Cerebellar cortex (tissue), 1 donor: Measurements from ENCODE around the gene CEBPZ.

Source experiments
- DNase-seq: peaks from one replicate; pipeline ENCODE4 v3.0.0-alpha.2; 2015; ENCODE audit warnings: low spot score

Gene CEBPZ

DNA sequence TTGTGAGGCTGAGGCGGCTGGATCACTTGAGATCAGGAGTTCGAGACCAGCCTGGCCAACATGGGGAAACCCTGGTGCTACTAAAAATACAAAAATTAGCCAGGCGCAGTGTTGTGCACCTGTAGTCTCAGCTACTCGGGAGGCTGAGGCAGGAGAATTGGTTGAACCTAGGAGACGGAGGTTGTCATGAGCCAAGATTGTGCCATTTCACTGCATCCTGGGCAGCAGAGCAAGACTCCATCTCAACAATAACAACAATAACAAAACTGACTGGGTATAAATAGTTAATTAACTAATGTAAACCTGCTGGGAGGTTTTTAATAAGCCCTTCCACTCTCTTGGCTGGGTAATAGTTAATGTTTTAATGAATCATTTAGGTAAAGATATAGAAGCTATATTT is 50.8 kb downstream of the CEBPZ start:
- no peak for DNase-seq

DNA sequence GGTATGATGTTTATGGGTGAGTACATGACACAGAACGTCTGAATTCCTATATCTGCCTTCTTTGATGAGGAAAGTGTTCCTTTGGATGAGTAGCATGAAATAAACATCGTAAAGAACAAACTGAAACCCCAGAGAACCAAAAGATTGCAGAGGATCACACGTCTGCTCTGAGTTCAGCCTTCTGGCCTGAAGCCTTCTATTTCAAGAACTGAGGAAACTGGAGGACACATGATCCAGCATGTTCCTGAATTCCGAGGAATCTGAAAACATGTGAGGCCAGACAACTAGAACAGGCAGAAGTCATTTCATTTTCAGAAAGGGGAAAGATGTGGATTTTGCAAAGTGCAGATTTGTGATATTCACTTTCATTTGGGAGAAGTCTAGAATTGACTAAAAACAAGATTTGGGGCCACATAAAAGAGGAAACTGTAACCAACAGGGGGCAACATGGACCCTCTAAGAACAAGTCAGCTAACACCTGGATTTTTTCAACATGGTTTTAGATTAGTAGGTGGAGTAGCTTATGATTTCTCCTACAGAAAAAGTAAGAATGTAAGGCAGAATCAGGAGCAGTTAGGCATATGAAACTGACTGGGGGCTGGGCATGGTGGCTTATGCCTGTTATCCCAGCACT is 51.3 kb downstream of the CEBPZ start:
- DNase-seq = no peak

DNA sequence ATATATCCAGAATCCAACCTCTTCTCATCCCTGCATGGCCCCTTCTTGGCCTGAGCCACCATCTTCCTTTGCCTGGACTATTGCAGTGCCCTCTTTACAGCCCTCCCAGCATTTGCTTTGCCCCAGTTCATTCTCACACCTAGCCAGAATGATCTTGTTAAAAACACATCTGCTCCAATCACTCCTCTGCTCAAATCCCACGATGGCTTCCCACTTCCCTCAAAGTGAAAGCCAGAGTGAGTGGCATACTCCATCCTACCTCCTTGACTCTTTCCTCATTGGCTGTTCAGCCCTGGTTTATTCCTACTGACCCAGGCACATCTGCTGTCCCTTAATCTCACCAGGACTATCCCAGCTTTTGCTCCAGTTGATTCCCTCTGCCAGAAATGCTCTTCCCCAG is 57.7 kb downstream of the CEBPZ start:
- no peak for DNase-seq

DNA sequence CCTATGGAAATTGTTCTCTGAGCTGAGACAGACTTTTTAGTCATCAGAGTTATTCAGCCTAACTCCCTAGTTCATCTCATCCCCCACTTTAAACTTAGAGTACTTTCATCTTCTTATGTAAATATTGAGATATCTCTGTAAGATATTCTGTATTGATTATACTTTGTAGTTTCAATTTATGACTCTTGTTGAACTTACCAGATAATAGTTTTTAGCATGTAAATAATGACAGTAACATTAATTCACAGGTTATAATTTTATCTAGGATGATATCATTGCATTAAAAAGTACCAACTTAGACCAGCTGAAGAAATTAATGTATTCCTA is 59.8 kb downstream of the CEBPZ start:
- DNase-seq = no peak

DNA sequence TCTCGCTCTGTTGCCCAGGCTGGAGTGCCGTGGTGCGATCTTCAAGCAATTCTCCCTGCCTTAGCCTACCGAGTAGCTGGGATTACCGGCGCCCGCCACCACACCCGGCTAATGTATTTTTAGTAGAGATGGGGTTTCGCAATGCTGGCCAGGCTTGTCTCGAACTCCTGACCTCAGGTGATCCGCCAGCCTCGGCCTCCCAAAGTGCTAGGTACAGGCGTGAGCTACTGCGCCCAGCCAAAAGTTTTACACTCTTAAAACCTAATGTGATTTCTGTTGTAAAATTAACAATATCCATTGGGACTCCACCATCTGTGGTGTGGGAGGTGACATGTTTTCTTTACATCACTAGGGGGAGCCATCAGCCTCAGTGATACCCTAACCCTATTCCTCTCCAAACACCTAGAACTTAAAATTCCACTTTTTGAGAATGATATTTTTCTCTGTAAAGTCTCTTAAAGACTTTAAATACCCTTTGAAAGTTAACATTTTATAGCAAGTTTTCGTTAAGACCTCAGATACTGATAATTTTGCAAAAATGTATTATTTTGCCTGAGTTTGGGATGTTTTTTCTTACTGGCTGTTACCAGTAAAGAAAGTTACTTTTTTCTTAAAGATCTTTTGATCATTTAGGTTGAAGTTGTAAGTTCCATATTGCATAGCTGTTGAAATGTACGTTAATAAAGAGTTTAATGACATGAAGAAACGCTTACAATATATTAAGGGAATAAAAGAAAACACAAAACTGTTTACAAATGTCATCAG is 63.0 kb downstream of the CEBPZ start:
- peak; percentile 33 for DNase-seq

DNA sequence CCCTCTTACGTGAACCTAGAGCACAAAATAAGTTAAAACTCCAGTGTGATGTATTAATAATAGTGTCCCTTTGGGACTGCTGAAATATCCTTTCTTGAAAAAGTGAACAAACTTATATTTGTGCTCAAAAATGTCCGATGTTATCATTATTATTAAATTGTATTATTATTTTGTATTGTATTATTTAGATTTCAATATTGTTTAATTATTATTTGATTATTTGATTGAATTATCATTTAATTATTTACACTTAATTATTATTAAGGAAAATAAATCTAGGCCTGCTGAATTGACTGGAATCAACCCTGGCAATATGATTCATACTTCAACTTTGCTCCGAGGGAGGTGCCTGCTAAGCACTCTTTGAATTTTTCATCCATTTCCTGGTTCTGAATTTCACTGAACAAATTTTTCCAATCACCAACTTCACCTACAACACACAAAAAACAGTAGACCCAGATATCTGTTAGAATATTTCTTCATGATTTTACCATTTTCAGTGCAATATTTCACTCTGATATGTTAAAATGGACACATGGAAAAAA is 63.7 kb downstream of the CEBPZ start:
- no peak for DNase-seq

DNA sequence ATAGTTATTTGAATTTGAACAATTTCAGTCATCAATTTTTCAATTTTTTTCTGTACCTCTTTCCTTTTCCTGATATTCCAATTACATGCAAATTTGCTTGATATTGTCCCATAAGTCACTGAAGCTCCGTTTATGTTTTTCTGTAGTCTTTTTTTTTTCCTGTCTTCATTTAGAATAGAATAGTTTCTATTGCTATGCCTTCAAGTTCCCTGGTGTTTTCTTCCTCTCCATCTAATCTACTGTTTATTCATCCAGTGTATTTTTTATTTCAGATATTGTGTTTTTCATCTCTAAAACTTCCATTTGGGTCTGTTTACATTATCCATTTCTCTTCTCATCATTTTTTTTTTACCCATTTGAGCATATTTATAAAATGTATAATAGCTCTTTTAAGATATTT is 66.6 kb downstream of the CEBPZ start:
- DNase-seq = no peak

DNA sequence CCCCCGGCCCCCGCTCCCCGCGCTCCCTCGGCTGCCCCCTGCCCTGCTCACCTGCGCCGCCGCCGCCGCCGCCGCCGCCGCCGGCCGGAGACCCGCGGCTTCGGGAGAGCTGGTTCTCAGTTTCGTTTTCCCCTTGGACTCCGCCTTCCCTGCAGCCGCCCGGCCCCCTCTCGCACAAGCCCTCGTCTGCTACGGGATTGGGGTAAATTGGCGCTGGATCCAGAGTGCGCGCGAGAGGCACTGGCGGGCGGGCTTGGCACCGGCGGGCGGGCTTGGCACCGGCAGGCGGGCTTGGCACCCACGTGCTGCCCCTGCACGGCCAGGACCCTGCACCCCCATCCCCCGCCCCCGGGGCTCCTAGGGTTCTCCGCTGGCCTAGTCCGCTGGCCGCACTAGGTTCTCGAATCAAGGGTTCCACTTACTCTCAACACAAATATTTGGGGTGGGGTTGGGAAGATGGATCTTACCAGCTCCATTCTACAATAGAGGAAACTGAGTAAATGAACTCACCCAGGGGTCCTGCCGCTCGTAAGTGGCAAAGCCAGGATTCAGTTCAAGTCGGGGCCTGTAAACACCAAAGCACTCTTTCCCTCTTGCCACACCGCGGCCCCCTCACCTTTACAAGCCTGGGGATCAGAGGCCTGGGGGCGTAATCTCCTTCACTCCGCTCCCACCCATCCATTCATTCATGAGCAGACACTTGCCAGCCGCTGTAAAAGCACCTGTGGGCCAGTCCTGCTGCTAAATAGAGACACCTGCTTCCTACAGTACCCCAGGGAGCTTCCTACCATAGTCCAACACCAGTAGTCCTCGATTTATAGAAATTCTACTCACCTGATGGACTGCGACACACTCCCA is 74.3 kb downstream of the CEBPZ start, which contains the start of gene EIF2AK2:
Gene EIF2AK2 (minus strand): TSS at position 124 of the 858 bp plus-strand sequence. CDS start 9,174 bp downstream, outside the sequence.
- DNase-seq = peak; percentile 65

DNA sequence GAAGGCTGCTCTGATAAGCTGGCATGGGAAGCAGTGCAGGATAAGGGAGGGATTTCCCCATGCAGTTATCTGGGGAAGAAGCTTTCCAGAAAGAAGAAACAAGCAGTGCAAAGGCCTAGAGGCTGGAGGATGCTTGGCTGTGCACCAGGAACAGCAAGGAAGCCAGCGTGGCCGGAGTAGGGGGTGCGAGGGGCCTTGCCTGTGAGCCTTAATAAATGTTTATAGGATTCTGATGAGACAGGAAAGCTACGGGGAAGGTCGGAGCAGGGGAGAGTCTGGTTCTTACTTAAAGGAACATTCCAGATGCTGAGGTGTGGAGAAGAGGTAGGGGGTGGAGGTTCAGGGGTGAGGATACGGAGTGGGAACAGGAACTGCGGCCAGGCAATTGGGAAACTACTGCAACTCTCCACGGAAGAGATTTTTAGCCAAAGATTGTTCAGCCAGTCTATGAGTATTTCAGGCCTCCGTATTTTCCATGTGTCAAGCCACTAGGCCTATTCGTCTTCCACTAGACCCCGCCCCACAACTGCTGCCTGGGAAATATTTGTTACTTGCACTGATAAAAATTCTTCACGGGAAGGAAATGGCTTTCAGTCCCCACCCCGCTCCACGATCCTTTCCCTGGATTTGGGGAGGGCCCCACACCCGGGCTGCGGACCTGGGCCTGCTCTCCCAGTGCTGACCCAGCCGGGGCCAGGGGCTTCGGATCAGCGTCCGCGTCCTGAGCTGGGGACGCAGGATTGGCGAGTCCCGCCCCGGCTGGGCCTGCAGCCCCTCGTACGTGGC is 75.1 kb downstream of the CEBPZ start:
- peak; percentile 54 for DNase-seq

DNA sequence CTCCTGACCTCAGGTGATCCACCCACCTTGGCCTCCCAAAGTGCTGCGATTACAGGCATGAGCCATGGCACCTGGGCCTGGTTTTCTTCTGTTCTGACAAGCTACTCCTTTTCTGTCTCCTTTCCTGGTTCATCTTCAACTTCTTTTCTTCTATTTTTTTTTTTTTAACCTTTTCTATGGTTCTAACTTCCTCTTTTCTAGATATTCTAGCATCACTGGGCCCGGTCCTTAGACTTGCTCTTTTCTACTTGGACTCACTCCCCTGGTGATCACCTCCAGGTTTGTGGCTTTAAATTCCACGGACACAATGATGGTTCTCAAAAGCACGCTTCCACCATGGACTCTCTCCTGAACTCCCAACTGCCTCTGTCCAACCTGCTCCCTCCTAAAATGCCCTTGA is 76.6 kb downstream of the CEBPZ start:
- DNase-seq = no peak

DNA sequence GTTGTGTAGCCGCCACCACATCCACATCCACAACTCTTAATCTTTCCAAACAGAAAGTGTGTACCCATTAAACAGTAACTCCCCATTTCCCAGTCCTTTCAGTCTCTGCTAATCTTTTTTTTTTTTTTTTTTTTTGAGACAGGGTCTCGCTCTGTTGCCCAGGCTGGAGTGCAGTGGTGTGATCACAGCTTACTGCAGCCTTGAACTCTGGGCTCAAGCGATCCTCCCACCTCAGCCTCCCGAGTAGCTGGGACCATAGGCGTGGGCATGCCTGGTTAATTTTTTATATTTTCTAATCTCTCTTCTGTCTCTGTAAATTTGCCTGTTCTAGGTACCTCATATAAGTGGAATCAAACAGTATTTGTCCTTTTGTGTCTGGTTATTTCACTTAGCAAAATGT is 78.2 kb downstream of the CEBPZ start:
- DNase-seq = no peak
